Loucy (cell line): ENCODE results near the gene LETM1.

ENCODE experiments used
- EZH2phosphoT487 ChIP-seq: fragments of 200-600 bp; IDR thresholded peaks from 2 replicates; pipeline ENCODE4 v1.6.1; 2018; ENCODE audit warnings: antibody characterized with exemption, mild to moderate bottlenecking, moderate library complexity, borderline replicate concordance
- TF ChIP-seq, protein P1 (sequence below): fragments of 200-600 bp; sonication (generic); conservative IDR thresholded peaks from 2 replicates; pipeline ENCODE4 v1.5.1; 2014; ENCODE audit warnings: mild to moderate bottlenecking, antibody characterized with exemption, low read length

DNA sequence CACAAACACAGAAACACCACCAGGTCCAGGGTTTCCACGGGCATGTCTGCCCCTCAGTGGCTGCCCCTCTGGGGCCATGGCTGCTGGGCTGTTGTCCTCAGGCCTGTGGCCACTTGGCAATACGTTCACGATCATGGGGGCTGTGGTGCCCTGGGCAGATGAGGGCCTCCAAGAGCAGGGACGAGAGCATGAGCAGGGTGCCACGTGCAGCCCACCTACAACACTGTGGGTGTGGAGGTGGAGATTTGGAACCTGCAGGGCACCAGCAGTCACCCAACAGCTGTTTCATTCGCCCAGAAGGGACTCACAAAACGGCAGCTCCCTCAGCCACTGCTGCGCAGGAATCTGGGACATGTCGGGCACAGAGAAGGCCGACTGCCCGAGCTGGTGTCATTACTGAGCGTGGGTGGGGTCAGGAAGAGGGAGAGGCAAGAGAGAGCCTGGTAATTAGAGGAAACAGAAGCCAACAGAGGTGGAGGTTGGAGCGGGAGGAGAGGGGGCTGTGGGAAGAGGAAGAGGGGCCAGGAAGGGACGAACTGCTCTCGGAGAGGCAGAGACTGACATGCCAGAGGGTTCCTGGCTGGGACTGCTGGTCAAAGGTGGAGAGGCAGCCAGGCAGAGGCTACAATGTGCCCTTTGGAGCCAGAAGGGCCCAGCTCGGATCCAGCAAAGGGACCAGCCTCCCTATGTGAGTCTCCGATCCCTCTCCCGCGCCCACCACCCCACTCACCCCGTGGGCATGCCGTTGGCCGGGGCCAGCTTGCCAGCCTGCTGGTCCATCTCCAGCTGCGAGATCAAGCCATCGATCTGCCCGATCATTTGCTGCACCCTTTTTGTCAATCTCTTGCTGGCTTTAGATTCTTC, 39.7 kb downstream of the LETM1 start:
- TF ChIP-seq, protein P1, sequence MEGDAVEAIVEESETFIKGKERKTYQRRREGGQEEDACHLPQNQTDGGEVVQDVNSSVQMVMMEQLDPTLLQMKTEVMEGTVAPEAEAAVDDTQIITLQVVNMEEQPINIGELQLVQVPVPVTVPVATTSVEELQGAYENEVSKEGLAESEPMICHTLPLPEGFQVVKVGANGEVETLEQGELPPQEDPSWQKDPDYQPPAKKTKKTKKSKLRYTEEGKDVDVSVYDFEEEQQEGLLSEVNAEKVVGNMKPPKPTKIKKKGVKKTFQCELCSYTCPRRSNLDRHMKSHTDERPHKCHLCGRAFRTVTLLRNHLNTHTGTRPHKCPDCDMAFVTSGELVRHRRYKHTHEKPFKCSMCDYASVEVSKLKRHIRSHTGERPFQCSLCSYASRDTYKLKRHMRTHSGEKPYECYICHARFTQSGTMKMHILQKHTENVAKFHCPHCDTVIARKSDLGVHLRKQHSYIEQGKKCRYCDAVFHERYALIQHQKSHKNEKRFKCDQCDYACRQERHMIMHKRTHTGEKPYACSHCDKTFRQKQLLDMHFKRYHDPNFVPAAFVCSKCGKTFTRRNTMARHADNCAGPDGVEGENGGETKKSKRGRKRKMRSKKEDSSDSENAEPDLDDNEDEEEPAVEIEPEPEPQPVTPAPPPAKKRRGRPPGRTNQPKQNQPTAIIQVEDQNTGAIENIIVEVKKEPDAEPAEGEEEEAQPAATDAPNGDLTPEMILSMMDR, result no peak
- TF ChIP-seq EZH2phosphoT487, result no peak
